Endodermal cell (in vitro differentiated cells): Measurements from ENCODE around the gene PYY. TPM values are rescaled to one million over a fixed set of nuclear protein-coding genes. Genes with fewer than 3 reads are reported as not detected.

Experiments
- DNase-seq: peaks from one replicate; pipeline ENCODE4 v3.0.0-alpha.2; 2017
- H3K27ac ChIP-seq: 2 replicates; pipeline ENCODE4 v1.5.1; 2013; ENCODE audit warnings: mild to moderate bottlenecking, low read depth, low read length, moderate library complexity
- H3K27me3 ChIP-seq: 2 replicates; pipeline ENCODE4 v1.6.1; 2013; ENCODE audit warnings: mild to moderate bottlenecking, low read length, moderate library complexity; ENCODE audit not compliant: insufficient read depth, control insufficient read depth, poor library complexity, severe bottlenecking
- H3K36me3 ChIP-seq: 2 replicates; pipeline ENCODE4 v1.7.0; 2013; ENCODE audit warnings: mild to moderate bottlenecking, low read length, moderate library complexity; ENCODE audit not compliant: control insufficient read depth, insufficient read depth
- H3K4me1 ChIP-seq: one replicate; pipeline ENCODE4 v1.7.0; 2013; ENCODE audit warnings: low read length; ENCODE audit not compliant: control insufficient read depth, insufficient read depth
- H3K4me3 ChIP-seq: 2 replicates; pipeline ENCODE4 v1.5.1; 2013; ENCODE audit warnings: mild to moderate bottlenecking, low read length, moderate library complexity
- H3K9ac ChIP-seq: 2 replicates; pipeline ENCODE4 v1.6.1; 2013; ENCODE audit warnings: mild to moderate bottlenecking, low read length, moderate library complexity; ENCODE audit not compliant: poor library complexity, severe bottlenecking; ENCODE audit errors: extremely low read depth
- H3K9me3 ChIP-seq: 2 replicates; pipeline ENCODE4 v1.6.1; 2013; ENCODE audit warnings: mild to moderate bottlenecking, low read length, moderate library complexity; ENCODE audit not compliant: control insufficient read depth
- H3K27ac Mint-ChIP-seq: 2 replicates; pipeline ENCODE4 v1.8.0; 2020; ENCODE audit warnings: mixed read lengths
- H3K27me3 Mint-ChIP-seq: 2 replicates; pipeline ENCODE4 v1.8.0; 2021; ENCODE audit warnings: mild to moderate bottlenecking, mixed read lengths; ENCODE audit not compliant: insufficient read depth
- H3K36me3 Mint-ChIP-seq: 2 replicates; pipeline ENCODE4 v1.8.0; 2020; ENCODE audit warnings: low read depth, mixed read lengths
- H3K4me1 Mint-ChIP-seq: 2 replicates; pipeline ENCODE4 v1.8.0; 2020; ENCODE audit warnings: mixed read lengths
- H3K4me3 Mint-ChIP-seq: 2 replicates; pipeline ENCODE4 v1.8.0; 2020; ENCODE audit warnings: mild to moderate bottlenecking, moderate library complexity, mixed read lengths
- H3K9me3 Mint-ChIP-seq: 2 replicates; pipeline ENCODE4 v1.8.0; 2020; ENCODE audit warnings: mild to moderate bottlenecking, mixed read lengths
- WGBS, 2 experiments: methylation state at CpG; one replicate each; pipeline versions ENCODE4 v1.1.5 to v1.1.7; 2013; ENCODE audit warnings: missing lambda C conversion rate in 2 of 2, mixed read lengths in 1 of 2; ENCODE audit not compliant: insufficient coverage in 1 of 2, insufficient read length in 1 of 2; 5-methylcytosine and 5-hydroxymethylcytosine counted together
- total RNA-seq, 2 donors: library from RNA; stranded (reverse); fragmentation: NEBNext Ultra II Directional in 1 of 2; extraction: Animal tissue kit (Norgen Biotek cat#: 25700) in 1 of 2; gene quantifications; 2 replicates in 1 of 2; 3 replicates in 1 of 2; pipeline ENCODE4 v1.2.1, GENCODE V29; 2021
- TF ChIP-seq, protein P1 (sequence below): fragments of 200-600 bp; sonication (generic); conservative IDR thresholded peaks from 2 replicates; pipeline ENCODE4 v1.5.0; 2021; ENCODE audit warnings: antibody characterized with exemption, mild to moderate bottlenecking

The PYY gene
- total RNA-seq, 2 donors from 2014 or later: 1.3 to 1.4 TPM

GRCh38 chr17:43924558-43924957, 29.2 kb downstream of the PYY start:
- Histone ChIP-seq H3K9ac (no peak overlapping the region), H3K27me3 (peaks cover 41% of the 10 kb centered on the region), H3K36me3 (no peaks in the 10 kb centered on the region), H3K4me3 (no peak overlapping the region), H3K27ac (no peak overlapping the region), H3K4me1 (no peaks in the 10 kb centered on the region), H3K9me3 (no peaks in the 10 kb centered on the region)
- no peaks in the 10 kb centered on the region for H3K9me3 Mint-ChIP-seq
- no peak for DNase-seq
- H3K36me3 Mint-ChIP-seq: no peaks in the 10 kb centered on the region
- 86 to 94% methylated on average over 2 of the region's 2 CpGs for WGBS, 2 experiments
- H3K27ac Mint-ChIP-seq: no peak overlapping the region
- H3K27me3 Mint-ChIP-seq: peaks cover 51% of the 10 kb centered on the region
- peaks cover 5% of the 10 kb centered on the region for H3K4me1 Mint-ChIP-seq
- TF ChIP-seq, protein P1, sequence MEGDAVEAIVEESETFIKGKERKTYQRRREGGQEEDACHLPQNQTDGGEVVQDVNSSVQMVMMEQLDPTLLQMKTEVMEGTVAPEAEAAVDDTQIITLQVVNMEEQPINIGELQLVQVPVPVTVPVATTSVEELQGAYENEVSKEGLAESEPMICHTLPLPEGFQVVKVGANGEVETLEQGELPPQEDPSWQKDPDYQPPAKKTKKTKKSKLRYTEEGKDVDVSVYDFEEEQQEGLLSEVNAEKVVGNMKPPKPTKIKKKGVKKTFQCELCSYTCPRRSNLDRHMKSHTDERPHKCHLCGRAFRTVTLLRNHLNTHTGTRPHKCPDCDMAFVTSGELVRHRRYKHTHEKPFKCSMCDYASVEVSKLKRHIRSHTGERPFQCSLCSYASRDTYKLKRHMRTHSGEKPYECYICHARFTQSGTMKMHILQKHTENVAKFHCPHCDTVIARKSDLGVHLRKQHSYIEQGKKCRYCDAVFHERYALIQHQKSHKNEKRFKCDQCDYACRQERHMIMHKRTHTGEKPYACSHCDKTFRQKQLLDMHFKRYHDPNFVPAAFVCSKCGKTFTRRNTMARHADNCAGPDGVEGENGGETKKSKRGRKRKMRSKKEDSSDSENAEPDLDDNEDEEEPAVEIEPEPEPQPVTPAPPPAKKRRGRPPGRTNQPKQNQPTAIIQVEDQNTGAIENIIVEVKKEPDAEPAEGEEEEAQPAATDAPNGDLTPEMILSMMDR: no peak
- no peak overlapping the region for H3K4me3 Mint-ChIP-seq

DNA sequence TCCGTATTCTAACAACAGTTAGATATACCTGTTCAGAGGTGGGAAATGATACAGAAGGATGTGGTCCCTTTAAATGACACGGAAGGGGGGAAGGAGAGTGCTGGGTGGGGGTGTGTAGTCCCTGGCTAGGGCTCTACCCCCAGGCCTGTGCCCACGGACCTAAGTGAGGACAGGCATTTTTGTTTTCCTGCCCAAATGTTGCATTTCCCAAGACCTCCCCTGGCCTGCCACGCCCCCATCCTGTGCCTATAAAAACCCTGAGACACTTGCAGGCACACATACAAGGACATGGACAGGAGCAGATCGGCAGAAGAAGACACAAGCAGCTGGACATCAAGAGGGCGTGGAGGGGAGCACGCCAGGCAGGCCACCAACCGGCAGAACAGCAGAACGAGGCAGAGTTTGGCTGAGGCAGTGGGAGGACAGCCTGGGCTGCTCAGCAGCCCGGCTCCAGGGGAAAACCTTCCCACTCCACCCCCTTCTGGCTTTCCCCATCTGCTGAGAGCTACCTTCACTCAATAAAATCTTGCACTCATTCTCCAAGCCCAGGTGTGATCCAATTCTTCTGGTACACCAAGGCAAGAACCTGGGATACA, 33.1 kb downstream of the PYY start:
- Histone ChIP-seq H3K27me3 (peaks cover 6% of the 10 kb centered on the region), H3K27ac (no peak overlapping the region), H3K4me1 (peaks cover 7% of the 10 kb centered on the region), H3K9me3 (peaks cover 6% of the 10 kb centered on the region), H3K36me3 (no peaks in the 10 kb centered on the region), H3K4me3 (no peak overlapping the region), H3K9ac (no peak overlapping the region)
- H3K27me3 Mint-ChIP-seq: peaks cover 42% of the 10 kb centered on the region
- WGBS, 2 experiments: 82 to 86% methylated on average over 7 to 10 of the region's 10 CpGs
- peaks cover 18% of the 10 kb centered on the region for H3K4me1 Mint-ChIP-seq
- no peaks in the 10 kb centered on the region for H3K36me3 Mint-ChIP-seq
- TF ChIP-seq, protein P1: no peak
- H3K9me3 Mint-ChIP-seq: no peaks in the 10 kb centered on the region
- no peak overlapping the region for H3K4me3 Mint-ChIP-seq
- no peak overlapping the region for H3K27ac Mint-ChIP-seq
- no peak for DNase-seq

DNA sequence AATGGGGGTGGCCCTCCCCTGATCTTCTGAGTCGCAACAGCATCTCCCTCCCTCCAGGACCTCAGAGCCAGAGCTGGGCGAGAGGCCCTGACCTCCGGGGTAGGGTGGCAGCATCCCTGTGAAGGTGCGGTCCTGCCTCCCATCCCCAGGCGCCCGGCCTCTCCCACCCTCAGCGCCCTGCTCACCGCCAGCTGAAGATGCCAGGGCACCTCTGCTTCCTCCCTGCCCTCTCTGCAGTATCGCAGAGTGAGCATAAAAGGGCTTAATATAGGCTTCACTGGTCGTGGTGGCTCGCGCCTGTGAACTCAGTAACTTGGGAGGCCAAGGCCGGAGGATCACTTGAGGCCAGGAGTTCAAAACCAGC, 35.7 kb downstream of the PYY start:
- H3K4me3 ChIP-seq: no peak overlapping the region
- no peaks in the 10 kb centered on the region for H3K9me3 Mint-ChIP-seq
- H3K4me3 Mint-ChIP-seq: no peak overlapping the region
- DNase-seq: no peak
- peaks cover 26% of the 10 kb centered on the region for H3K27me3 Mint-ChIP-seq
- peaks cover 19% of the 10 kb centered on the region for H3K4me1 Mint-ChIP-seq
- H3K9me3 ChIP-seq: peaks cover 7% of the 10 kb centered on the region
- no peak overlapping the region for H3K27ac ChIP-seq
- H3K27me3 ChIP-seq: peaks cover 3% of the 10 kb centered on the region
- no peaks in the 10 kb centered on the region for H3K36me3 ChIP-seq
- H3K27ac Mint-ChIP-seq: no peak overlapping the region
- TF ChIP-seq, protein P1: no peak
- no peaks in the 10 kb centered on the region for H3K36me3 Mint-ChIP-seq
- no peak overlapping the region for H3K9ac ChIP-seq
- 91 to 94% methylated on average over 12 to 13 of the region's 13 CpGs for WGBS, 2 experiments
- peaks cover 7% of the 10 kb centered on the region for H3K4me1 ChIP-seq
